CD1c-positive myeloid dendritic cell (primary cell): Measurements from ENCODE around the gene ACO2.

Source experiments
- DNase-seq: peaks from one replicate; pipeline ENCODE4 v3.0.0-alpha.2; 2016; ENCODE audit errors: extremely low spot score

The ACO2 gene

DNA sequence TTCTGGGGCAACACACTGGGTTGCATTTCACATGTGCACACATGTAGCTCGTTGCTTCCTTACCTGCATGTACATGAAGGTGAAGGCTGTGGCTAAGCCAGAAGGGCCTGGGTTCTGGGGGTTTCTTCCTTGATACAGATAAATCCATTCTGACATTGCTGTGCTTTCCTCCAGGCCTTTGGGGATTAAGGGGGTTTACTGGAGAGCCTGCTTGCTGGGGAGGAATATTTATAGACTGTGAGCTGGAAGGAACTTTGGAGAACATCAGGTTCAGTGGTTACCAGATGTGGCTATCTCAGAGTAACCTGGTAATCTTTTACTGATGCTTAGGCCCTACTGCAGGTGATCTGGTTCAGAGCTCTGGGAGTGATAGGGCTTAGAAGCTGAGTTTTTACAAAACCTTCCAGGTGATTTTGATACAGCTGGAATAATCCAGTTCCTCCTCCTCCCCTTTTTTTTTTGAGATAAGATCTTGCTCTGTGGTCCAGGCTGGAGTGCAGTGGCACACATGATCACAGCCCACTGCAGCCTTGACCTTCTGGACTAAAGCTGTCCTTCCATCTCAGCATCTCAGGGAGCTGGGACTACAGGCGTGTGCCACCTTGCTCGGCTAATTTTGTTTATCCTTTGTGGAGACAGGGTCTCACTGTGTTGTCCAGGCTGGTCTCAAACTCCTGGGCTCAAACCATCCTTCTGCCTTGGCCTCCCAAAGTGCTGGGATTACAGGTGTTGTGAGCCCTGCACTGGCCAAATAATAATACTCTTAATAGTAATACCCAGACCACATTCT is 19.9 kb downstream of the ACO2 start:
- no peak for DNase-seq

DNA sequence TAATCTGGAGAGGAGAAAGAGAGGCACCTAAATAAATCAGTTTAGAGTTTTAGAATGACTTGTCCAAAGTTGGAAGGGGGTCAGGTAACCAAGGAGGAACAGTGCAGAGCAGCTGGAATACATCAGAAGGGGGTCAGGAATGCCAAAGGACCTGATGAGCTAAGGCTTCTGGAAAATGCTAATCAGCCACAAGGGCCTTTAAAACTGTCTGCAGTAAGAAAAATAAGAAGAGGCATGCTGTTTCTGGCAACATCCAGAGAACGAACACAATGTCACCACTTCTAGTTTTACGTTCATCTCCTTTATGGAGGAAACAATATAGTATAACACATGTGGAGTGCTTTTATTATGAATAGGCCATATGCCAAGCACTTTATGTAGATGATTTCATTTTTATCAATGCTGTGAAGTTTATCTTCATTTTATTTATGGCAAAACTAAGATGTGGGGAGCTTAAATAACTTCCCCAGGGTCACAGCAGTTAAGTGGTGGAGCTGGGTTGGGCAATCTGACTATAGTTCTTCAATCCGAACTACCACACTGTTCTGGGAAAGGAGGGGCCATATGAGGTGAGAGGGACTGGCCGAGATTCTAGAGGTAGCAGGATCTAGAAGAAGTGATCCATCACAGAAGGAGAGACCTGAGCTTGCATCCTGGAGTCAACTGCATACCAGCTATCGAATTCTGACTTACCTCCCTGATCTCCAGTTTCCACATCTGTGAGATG is 22.6 kb downstream of the ACO2 start:
- no peak for DNase-seq

DNA sequence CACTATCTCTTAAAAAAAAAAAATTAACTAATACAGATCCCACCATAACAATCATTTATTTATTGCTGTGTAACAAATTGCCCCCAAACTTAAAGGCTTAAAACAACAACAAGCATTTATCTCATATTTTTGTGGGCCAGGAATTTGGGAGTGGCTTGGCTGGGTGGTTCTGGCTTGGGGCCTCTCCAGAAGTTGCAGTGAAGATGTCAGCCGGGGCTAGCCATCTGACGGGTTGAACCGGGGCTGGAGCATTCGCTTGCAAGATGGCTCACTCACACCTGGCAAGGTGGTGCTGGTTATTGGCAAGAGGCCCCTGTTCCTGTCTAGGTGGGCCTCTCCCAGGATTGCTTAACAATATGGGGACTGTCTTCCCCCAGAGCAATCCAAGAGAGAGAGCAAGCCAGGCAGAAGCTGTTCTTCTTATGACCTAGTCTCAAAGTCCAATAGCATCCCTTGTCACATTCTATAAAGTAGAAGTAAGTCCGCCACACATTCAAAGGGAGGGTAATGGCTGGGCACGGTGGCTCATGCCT is 29.5 kb downstream of the ACO2 start:
- DNase-seq, result no peak

DNA sequence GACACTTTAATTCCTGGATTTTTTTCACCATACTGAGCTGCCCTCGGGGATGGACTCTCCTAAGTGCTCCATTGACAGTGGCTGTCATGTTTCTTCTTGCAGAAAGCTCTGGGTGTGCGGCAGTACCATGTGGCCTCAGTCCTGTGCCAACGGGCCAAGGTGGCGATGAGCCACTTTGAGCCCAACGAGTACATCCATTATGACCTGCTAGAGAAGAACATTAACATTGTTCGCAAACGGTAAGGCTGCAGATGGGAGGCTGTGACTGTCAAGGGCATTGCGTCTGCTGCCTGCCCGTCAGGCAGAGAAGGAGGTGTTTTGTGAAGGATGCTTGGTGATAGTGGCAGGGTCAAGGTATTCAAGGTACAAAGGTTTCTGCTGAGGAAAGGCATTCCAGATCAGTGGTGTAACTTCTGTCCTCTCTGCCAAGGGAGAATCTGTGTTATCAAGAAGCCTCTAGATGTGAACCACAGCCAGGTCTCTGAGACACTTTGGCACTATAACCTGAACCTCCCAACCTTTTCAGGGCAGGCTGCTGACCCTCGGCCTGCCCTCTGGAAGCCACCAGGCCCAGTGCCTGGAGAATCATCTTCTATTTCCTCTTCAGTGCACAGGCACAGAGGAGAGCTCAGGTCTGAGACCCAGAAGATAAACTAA is 30.8 kb downstream of the ACO2 start:
- no peak for DNase-seq

DNA sequence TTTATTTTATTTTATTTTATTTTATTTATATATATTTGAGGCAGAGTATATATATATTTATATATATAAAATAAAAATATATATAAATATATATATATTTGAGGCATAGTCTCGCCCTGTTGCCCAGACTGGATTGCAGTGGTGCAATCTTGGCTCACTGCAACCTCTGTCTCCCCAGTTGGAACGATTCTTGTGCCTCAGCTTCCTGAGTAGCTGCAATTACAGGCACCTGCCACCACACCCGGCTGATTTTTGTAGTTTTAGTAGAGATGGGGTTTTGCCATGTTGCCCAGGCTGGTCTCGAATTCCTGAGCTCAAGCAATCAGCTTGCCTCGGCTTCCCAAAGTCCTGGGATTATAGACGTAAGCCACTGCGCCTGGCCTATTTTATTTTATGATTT is 31.4 kb downstream of the ACO2 start:
- no peak for DNase-seq

DNA sequence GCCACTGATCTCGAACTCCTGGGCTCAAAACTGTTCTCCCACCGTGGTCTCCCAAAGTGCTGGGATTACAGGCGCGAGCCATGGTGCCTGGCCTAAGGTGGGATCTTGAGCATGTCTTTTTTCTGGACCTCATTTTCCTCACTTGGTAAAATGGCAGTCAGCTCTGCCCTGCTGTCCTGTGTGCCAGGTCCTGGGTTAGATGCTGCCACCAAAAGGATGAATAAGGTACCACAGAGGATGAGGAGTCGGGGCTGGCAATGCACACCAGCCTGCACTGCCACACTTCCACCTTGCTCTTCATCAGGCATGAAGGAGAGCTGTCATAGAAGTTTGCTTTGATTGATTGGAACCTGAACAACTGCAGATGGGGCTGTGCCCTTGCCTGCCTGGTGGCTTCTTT is 32.3 kb downstream of the ACO2 start:
- peak; percentile 20 for DNase-seq

DNA sequence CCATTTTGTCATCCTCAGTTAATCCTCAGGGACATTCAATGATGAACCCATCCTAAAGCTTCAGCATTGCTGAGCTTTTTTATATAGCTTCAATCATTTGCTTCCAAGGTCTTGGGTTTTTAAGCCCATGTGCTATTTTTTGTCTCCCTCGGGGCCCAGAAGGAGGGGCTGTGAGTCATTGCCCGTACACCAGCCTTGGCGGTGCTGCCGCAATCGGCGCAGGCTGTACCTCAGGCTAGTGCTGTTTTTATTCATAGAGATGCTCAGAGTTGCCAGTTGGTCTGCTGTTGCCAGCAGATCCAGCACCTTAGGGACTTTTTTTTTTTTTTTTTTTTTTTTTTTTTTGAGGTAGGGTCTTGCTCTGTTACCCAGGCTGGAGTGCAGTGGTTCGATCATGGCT is 35.5 kb downstream of the ACO2 start:
- no peak for DNase-seq

DNA sequence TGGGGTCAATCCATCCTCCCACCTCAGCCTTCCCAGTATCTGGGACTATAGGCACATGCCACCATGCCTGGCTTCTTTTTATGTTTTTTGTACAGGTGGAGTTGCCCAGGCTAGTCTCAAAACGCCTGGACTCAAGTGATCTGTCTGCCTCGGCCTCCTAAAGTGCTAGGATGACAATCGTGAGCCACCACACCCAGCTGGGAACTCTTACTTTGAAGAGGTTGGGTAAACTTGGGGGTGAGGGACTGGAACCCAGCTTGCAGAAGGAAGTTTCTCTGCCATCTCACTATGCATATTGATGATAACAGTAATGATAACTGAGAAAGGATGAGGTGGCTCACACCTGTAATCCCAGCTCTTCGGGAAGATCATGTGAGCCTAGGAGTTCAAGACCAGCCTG is 35.9 kb downstream of the ACO2 start:
- no peak for DNase-seq

DNA sequence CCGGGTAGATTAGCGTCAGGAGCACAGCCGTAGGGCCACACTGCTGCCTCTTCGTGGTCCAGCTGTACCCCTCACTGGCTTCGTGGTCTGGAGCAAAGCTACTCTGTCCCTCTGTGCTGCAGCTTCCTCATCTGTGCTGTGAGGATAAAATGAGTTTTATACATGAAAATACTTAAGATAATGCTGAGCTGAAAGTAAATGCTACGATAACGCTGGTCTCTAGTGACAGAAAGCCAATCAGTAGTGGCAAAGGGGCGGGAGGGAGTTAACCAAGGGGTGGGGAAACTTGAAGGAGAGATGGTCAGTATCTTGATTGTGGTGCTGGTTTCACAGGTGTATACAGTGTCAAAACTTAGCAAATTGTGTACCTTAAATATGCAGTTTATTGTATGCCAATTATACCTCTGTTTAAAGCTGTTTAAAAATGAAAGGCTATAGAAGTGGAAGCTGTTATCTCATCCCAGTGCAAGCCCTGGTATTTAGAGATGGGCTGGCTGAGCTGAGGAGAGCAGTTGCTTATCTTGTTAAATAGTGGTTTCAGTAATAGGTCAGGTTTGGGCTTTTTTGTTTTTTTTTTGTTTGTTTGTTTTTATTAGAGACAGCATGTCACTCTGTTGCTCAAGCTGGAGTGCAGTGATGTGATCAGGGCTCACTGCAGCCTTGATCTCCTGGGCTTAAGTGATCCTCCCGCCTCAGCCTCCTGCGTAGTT is 36.7 kb downstream of the ACO2 start:
- DNase-seq, result no peak

DNA sequence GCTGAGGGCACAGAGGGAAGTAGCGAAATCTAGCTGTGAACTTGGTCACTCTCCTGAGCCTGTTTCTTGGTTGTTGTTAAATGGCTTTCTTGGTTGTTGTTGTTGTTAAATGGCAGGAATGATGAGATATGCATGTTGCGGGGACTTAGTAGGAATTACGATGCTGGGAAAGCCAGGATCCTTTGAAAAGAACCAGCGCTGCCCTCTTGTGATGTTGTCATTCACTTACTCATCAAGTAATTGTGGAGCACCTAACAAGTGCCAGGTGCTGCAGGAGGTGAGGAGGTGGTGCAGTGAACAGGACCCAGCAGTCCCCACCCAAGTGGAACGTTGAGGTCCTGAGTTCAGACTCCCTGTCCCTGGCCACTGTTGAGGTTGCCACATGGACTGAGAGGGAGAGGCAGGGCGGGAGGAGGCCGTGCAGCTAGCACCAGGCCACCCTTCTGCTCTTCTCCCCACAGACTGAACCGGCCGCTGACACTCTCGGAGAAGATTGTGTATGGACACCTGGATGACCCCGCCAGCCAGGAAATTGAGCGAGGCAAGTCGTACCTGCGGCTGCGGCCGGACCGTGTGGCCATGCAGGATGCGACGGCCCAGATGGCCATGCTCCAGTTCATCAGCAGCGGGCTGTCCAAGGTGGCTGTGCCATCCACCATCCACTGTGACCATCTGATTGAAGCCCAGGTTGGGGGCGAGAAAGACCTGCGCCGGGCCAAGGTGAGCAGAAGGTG is 38.6 kb downstream of the ACO2 start:
- DNase-seq, result no peak

DNA sequence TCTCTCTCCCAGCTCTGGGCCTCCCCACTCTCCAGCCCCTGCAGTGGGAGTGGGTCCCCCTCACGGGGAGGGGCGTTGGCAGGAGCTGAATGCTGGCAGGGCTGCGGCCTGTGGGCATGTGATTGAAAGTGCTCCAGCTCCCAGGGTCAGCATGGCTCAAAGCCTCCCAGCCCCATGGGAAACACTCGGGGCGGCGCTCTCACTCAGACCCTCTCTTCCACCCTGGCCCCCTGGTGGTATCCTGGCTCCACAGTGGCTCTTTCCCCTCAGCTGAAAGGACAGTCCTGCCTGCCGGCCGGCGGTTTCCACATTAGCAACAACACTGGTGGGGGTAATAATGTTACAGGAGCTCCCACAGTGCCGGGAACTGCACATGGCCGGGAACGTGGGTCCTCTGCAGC is 39.9 kb downstream of the ACO2 start:
- no peak for DNase-seq

DNA sequence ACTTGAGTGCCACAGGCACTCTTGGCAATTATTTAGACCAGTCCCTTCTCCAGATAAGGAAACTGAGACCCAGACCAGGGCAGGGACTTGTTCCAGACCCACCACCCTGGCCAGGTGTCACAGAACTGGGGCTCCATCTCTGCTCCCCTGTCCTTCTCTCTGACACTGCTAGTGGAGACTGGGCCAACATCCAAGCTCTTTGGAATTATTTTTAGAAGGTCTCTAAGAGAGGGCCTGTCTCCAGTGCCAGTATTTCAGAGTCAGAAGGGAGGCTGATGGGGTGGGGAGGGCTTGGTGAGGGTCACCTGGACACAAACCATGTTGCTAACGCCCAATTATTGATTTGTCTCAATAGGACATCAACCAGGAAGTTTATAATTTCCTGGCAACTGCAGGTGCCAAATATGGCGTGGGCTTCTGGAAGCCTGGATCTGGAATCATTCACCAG is 42.6 kb downstream of the ACO2 start:
- no peak for DNase-seq

DNA sequence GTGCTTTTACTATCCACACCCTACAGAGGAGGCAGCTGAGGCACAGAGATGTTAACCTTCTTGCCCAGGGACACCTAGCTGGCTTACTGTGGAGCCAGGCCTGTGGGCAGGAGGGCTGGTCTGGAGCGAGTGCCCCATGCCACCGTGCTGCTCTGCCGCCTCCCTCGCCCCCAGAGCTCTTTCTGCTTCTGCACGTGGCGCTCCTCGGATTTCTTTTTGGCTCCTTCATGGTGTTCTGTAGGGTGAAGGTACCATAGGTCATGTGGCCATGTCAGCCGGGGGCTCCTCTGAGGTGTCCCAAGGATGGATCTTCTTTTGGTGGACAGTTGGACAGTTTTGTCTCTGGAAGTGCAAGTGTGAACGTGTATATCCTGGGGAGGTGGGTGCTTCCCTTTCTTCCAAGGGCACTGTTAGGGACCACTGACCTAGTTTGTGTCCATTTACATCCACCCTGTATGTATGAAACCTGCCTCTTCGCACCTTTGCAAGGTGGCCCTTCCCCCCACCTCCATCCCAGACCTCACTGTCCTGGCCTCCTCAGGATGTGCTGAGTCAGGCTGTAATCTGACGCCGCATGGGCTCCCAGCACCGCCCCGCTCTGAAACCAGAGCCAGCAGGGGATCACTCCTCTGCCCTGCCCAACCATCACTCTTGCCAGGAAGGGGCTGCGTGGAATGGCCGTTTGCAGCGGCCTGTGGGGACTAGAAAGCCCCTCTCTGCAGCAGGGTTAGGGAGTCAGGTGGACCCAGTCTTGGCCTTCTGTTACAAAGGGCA is 43.7 kb downstream of the ACO2 start:
- no peak for DNase-seq

DNA sequence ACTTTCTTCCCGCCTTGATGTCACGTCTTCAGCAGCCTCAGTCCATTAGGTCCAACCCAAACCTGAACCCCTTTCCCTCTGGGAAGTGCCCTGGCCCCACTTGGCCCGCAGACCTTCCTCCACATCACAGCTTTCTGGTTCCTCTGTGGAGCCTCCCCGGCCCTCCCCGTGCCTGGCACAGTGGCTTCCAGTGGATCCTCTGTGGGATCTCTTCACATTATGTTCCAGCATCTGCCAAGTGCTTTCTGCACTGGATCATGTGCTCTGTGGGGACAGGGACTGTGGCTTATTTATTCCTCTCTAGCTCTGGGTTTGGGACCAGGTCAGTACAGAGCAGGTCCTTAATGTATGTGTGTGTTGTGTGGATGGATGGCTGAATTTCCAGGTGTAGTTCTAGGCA is 44.5 kb downstream of the ACO2 start:
- no peak for DNase-seq

DNA sequence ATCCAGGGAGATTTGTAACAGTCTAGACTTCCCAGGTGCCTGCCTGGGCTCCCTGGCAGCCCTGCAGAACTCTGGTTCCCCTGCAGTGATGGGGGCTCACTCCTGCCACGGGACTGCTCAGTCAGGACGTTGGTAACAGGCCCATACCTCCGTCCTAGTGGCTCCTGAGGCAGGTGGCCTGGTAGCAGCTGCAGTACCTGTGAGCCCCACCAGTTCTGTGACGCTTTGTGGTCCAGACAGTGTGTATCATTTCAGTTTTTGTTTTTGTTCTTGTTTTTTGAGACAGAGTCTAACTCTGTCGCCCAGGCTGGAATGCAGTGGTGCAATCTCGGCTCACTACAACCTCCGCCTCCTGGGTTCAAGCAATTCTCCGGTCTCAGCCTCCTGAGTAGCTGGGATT is 47.5 kb downstream of the ACO2 start:
- DNase-seq, result no peak

DNA sequence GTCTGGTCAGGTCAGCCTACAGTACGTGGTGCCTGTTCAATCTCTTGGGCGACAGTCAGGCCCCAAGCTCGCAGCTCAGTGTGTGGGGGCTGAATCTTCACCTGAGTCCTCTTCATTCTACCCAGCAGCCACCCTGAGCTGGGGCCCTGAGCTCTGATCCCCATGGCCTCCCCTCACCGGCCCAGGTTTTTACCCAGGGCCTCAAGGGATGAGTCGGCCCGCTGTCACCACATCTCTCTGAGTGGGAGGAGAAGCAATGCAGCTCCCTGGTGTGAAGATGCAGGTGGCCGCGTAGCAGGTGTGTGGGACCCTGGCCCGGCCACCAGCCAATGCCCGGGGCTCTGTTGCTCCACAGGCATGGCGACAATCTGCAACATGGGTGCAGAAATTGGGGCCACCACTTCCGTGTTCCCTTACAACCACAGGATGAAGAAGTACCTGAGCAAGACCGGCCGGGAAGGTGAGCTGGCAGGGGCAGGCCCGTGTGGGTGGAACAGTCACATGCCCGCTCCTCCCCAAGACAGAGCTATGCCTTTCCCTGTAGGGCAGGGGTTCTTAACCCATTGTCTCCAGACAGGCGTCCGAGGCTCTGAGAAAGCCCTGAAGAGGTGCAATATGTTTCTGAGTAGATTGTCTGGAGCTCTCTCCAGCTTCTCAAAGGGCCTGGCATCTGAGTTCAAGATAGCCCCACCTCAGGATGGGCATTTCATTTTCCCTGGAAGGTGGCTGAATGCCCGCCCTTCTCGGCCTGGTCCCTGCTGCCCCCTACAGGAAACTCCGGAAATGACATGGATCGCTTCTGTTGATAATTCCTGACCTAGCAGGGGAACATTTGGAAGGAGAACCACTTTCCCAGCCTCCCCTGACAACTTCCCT is 48.5 kb downstream of the ACO2 start:
- peak; percentile 49 for DNase-seq

DNA sequence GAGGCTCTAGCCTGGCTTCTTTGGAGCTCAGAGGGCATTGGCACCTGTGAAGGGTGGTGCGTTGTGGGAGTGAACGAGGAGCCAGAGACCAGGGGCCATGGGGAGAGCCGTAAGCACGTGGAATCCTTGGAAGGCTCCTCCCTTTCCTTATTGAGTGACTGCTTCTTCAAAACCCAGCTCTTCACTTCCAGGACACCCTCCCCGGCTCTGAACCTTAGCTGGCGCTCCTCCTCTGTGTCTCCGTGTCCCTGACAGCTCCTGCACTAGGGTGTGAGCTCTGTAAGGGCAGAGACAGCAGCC is 49.1 kb downstream of the ACO2 start:
- no peak for DNase-seq

DNA sequence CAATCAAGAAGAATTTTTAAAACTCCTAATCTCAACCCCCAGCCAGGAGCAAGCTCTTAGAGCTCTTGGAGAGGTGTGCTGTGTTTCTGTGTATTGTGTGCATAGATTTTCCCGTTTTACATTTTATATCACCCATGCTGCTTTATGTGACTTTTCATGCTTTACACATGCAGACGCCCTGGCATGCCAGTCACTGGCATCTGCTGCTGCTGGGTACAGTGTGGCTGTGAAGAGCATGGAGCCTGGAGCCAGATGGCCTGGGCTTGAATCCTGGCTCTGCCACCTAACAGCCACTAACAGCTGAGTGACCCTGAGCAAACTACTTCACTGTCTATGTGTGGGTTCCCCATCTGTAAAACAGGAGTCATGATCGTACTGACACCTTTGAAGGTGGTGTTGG is 52.2 kb downstream of the ACO2 start:
- no peak for DNase-seq

DNA sequence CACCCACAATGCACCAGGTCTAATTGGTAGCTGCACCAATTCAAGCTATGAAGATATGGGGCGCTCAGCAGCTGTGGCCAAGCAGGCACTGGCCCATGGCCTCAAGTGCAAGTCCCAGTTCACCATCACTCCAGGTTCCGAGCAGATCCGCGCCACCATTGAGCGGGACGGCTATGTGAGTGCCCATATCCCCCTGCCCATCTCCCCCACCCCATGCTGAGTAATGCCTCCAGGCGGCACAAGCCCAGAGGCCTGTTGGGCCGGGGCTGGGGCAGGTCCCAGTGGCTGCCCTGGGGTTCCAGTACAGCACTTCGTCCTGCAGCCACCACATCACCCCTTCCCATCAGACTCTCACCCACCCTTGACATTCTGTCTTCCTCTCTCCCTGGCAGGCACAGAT is 53.9 kb downstream of the ACO2 start:
- DNase-seq, result no peak
